ENCODE measurements around the gene OR8J3. TPM values are rescaled to one million over a fixed set of nuclear protein-coding genes. Genes with fewer than 3 reads are reported as not detected.

Gene OR8J3
- total RNA-seq, 1 experiment from 2014 or later: not detected

DNA sequence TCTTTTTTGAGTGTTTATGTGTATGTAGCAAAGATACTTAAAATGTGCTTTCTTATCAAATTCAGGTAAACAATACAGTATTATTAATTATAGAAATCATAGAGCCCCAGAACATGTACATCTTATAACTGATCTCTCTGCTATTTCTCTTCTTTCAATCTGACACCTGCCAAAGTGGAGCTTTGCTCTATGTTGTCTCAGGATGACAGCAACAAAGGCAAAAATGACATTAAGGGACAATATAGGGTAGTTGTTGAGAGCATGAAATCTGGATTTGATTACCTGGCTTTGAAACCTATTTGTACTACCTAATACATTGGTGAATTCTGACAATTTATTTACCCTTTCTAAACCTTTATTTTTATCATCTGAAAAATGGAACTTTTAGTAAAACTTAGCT is 43.5 kb upstream of the OR8J3 start:
- BruUV-seq (replicated peaks): no TSS peak
- in situ Hi-C loops (cut with HindIII; ENCODE audit: low pct_unique_long_range_greater_than_20kb, low sequenced_read_pairs) (no loop called here), intact Hi-C loops (cut with micrococcal nuclease; ENCODE audit: unreplicated experiment) (no loop called here)
- DNase-seq (ENCODE audit: low read depth, low spot score) (no peak), ATAC-seq (no peak)
- Histone ChIP-seq H3K27ac (ENCODE audit: low read length) (no peak overlapping the region), H3K4me1 (ENCODE audit: control insufficient read depth, insufficient read depth, low read length) (no peaks in the 10 kb centered on the region), H3K9me3 (ENCODE audit: control insufficient read depth, insufficient read depth, low read depth, low read length) (peaks cover 5% of the 10 kb centered on the region; the same call in 1 of the 2 replicates), H3K36me3 (ENCODE audit: control insufficient read depth, insufficient read depth, low read length) (no peaks in the 10 kb centered on the region), H3K4me3 (ENCODE audit: low read depth in 2 of 2, low read length in 2 of 2) (no peak overlapping the region), H3K27me3 (ENCODE audit: control insufficient read depth, insufficient read depth, low read length) (no peaks in the 10 kb centered on the region)
- TF ChIP-seq, protein P1, sequence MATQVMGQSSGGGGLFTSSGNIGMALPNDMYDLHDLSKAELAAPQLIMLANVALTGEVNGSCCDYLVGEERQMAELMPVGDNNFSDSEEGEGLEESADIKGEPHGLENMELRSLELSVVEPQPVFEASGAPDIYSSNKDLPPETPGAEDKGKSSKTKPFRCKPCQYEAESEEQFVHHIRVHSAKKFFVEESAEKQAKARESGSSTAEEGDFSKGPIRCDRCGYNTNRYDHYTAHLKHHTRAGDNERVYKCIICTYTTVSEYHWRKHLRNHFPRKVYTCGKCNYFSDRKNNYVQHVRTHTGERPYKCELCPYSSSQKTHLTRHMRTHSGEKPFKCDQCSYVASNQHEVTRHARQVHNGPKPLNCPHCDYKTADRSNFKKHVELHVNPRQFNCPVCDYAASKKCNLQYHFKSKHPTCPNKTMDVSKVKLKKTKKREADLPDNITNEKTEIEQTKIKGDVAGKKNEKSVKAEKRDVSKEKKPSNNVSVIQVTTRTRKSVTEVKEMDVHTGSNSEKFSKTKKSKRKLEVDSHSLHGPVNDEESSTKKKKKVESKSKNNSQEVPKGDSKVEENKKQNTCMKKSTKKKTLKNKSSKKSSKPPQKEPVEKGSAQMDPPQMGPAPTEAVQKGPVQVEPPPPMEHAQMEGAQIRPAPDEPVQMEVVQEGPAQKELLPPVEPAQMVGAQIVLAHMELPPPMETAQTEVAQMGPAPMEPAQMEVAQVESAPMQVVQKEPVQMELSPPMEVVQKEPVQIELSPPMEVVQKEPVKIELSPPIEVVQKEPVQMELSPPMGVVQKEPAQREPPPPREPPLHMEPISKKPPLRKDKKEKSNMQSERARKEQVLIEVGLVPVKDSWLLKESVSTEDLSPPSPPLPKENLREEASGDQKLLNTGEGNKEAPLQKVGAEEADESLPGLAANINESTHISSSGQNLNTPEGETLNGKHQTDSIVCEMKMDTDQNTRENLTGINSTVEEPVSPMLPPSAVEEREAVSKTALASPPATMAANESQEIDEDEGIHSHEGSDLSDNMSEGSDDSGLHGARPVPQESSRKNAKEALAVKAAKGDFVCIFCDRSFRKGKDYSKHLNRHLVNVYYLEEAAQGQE (IDR thresholded peaks at IDR 0.05; ENCODE audit: insufficient read depth in 1 of 2, low read depth in 2 of 2, low read length in 1 of 2): no peak
- TF ChIP-seq TCF7L2 (IDR thresholded peaks at IDR 0.05; ENCODE audit: low read depth, low read length) (no peak), POLR2AphosphoS5 (IDR thresholded peaks at IDR 0.05; ENCODE audit: low read depth, low read length) (no peak), SIN3A (IDR thresholded peaks at IDR 0.05; ENCODE audit: borderline replicate concordance, insufficient read depth, low read depth, low read length) (no peak)
- TF ChIP-seq, protein P2, sequence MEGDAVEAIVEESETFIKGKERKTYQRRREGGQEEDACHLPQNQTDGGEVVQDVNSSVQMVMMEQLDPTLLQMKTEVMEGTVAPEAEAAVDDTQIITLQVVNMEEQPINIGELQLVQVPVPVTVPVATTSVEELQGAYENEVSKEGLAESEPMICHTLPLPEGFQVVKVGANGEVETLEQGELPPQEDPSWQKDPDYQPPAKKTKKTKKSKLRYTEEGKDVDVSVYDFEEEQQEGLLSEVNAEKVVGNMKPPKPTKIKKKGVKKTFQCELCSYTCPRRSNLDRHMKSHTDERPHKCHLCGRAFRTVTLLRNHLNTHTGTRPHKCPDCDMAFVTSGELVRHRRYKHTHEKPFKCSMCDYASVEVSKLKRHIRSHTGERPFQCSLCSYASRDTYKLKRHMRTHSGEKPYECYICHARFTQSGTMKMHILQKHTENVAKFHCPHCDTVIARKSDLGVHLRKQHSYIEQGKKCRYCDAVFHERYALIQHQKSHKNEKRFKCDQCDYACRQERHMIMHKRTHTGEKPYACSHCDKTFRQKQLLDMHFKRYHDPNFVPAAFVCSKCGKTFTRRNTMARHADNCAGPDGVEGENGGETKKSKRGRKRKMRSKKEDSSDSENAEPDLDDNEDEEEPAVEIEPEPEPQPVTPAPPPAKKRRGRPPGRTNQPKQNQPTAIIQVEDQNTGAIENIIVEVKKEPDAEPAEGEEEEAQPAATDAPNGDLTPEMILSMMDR (IDR thresholded peaks at IDR 0.05): no peak
- ChIA-PET CTCF (no interaction called here), POLR2A (interaction anchor here (0.6 kb wide), 1 partner anchor 14 kb away, joined by 3 read pairs; no protein-coding TSS in a partner anchor)

DNA sequence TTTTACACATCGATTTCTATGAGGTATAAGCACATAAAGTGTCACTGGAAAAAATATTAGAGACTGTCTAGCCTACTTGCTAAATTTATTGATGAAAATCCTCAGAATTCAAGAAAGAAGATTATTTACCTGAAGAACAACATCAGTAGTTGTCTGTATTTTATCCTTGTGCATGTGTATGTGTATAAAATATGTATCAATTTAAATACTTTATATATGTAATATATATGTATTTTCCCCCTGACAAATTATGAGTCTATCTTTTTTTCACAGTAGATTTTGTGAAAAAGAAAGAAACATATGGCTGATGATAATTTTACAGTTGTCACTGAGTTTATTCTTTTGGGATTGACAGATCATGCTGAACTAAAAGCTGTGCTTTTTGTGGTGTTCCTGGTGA is 36.3 kb upstream of the OR8J3 start, which contains the start of gene OR5J2:
Gene OR5J2 (plus strand): TSS at position 301 of the 400 bp plus-strand sequence. CDS start 0 bp downstream, at position 301.
- ChIA-PET CTCF (no interaction called here), POLR2A (no interaction called here)
- DNase-seq (ENCODE audit: low read depth, low spot score): no peak
- H3K9me3 ChIP-seq (ENCODE audit: control insufficient read depth, insufficient read depth, low read depth, low read length): 0 out of 2 replicates have a peak, but pooled peaks cover 5% of the 10 kb centered on the region
- no peaks in the 10 kb centered on the region for H3K4me1 ChIP-seq (ENCODE audit: control insufficient read depth, insufficient read depth, low read length)
- ATAC-seq: no peak
- H3K4me3 ChIP-seq (ENCODE audit: low read depth in 2 of 2, low read length in 2 of 2): no peak within 1 kb of the TSS
- intact Hi-C loops (cut with micrococcal nuclease; ENCODE audit: unreplicated experiment) (no loop called here), in situ Hi-C loops (cut with HindIII; ENCODE audit: low pct_unique_long_range_greater_than_20kb, low sequenced_read_pairs) (no loop called here)
- TF ChIP-seq TCF7L2 (IDR thresholded peaks at IDR 0.05; ENCODE audit: low read depth, low read length) (no peak), SIN3A (IDR thresholded peaks at IDR 0.05; ENCODE audit: borderline replicate concordance, insufficient read depth, low read depth, low read length) (no peak), POLR2AphosphoS5 (IDR thresholded peaks at IDR 0.05; ENCODE audit: low read depth, low read length) (no peak)
- TF ChIP-seq, protein P2 (IDR thresholded peaks at IDR 0.05): no peak
- TF ChIP-seq, protein P1 (IDR thresholded peaks at IDR 0.05; ENCODE audit: insufficient read depth in 1 of 2, low read depth in 2 of 2, low read length in 1 of 2): no peak
- H3K27ac ChIP-seq (ENCODE audit: low read length): no peak within 1 kb of the TSS
- no peaks in the 10 kb centered on the region for H3K27me3 ChIP-seq (ENCODE audit: control insufficient read depth, insufficient read depth, low read length)
- H3K36me3 ChIP-seq (ENCODE audit: control insufficient read depth, insufficient read depth, low read length): no peaks in the 10 kb centered on the region
- no TSS peak for BruUV-seq (replicated peaks)
